ENCODE results near the gene CPNE4. TPM values are rescaled to one million over a fixed set of nuclear protein-coding genes. Genes with fewer than 3 reads are reported as not detected.

Gene CPNE4
- total RNA-seq, 2 donors from 2014 or later: 1.7 to 2.5 TPM

DNA sequence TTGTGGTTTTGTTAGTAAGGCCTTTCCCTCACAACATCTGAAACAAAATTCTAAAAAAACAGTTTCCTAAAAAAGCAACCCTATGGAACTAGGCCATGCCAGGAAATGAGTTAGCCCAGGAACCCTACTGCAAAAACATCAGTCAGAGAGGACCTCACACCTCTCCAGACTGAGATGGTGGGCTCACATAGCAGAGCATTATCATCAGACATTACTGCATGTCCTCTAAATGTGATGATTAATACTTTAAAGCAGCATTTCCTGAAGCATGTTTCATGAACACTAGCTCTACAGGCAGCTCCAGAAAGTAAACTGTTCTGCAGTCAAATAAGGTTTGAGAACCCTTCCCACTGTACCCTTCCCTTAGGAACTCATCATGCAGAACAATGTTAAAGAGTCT is 299.7 kb downstream of the CPNE4 start:
- Histone ChIP-seq H3K4me1 (ENCODE audit: control insufficient read depth, insufficient read depth, low read length) (no peaks in the 10 kb centered on the region), H3K9ac (ENCODE audit: extremely low read depth, low read length, poor library complexity, severe bottlenecking) (no peak overlapping the region), H3K4me3 (ENCODE audit: low read length) (no peak overlapping the region), H3K36me3 (ENCODE audit: control insufficient read depth, insufficient read depth, low read length) (no peaks in the 10 kb centered on the region), H3K9me3 (ENCODE audit: control insufficient read depth, low read length) (no peaks in the 10 kb centered on the region), H3K27me3 (ENCODE audit: control insufficient read depth, insufficient read depth, low read length, poor library complexity, severe bottlenecking) (no peaks in the 10 kb centered on the region), H3K27ac (ENCODE audit: low read depth, low read length) (no peak overlapping the region)
- H3K4me1 Mint-ChIP-seq: no peaks in the 10 kb centered on the region
- no peak overlapping the region for H3K4me3 Mint-ChIP-seq
- H3K27ac Mint-ChIP-seq: no peak overlapping the region
- peaks cover 4% of the 10 kb centered on the region for H3K27me3 Mint-ChIP-seq (ENCODE audit: insufficient read depth)
- TF ChIP-seq, protein P1, sequence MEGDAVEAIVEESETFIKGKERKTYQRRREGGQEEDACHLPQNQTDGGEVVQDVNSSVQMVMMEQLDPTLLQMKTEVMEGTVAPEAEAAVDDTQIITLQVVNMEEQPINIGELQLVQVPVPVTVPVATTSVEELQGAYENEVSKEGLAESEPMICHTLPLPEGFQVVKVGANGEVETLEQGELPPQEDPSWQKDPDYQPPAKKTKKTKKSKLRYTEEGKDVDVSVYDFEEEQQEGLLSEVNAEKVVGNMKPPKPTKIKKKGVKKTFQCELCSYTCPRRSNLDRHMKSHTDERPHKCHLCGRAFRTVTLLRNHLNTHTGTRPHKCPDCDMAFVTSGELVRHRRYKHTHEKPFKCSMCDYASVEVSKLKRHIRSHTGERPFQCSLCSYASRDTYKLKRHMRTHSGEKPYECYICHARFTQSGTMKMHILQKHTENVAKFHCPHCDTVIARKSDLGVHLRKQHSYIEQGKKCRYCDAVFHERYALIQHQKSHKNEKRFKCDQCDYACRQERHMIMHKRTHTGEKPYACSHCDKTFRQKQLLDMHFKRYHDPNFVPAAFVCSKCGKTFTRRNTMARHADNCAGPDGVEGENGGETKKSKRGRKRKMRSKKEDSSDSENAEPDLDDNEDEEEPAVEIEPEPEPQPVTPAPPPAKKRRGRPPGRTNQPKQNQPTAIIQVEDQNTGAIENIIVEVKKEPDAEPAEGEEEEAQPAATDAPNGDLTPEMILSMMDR (conservative IDR thresholded peaks at IDR 0.05): no peak
- no peaks in the 10 kb centered on the region for H3K9me3 Mint-ChIP-seq
- no peak for DNase-seq
- no peaks in the 10 kb centered on the region for H3K36me3 Mint-ChIP-seq (ENCODE audit: low read depth)

DNA sequence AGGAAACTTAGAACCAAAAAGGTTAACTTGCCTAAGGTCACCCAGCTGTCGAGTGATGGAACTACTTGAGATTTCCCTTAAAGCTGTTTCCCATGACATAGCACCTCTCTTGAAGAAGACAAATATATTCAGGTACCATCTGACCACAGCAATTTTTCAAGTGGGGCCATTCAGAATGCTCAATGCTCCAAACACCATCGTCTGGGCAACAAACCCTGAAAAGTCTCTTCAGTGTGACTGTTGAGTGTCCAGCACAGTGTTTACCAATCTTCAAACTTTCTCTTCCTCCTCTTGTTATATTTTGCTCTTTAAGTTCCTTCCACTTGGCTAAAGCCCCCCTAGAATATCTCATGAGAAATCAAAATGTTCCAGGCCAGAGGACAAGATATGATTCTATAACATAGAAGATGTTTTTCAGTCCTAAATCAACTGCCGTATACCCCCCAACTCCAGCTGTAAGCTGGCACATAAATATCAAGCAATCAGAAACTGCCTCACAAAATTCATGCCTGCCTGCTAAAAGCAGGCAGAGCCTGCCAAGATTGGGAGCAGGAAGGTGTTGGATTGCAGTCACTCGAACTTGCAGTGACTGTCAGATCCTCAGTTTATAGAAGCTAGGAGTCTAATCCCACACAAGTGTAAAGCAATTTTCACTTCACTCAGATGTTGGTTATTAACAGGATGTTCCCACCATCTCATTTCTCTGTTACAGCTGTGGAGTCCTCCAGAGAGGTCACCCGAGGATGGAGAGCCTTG is 301.6 kb downstream of the CPNE4 start:
- DNase-seq: no peak
- Histone ChIP-seq H3K4me1 (ENCODE audit: control insufficient read depth, insufficient read depth, low read length) (no peaks in the 10 kb centered on the region), H3K27ac (ENCODE audit: low read depth, low read length) (no peak overlapping the region), H3K36me3 (ENCODE audit: control insufficient read depth, insufficient read depth, low read length) (no peaks in the 10 kb centered on the region), H3K9ac (ENCODE audit: extremely low read depth, low read length, poor library complexity, severe bottlenecking) (no peak overlapping the region), H3K27me3 (ENCODE audit: control insufficient read depth, insufficient read depth, low read length, poor library complexity, severe bottlenecking) (no peaks in the 10 kb centered on the region), H3K9me3 (ENCODE audit: control insufficient read depth, low read length) (no peaks in the 10 kb centered on the region), H3K4me3 (ENCODE audit: low read length) (no peak overlapping the region)
- H3K27ac Mint-ChIP-seq: no peak overlapping the region
- TF ChIP-seq, protein P1 (conservative IDR thresholded peaks at IDR 0.05): no peak
- H3K27me3 Mint-ChIP-seq (ENCODE audit: insufficient read depth): peaks cover 4% of the 10 kb centered on the region
- H3K4me3 Mint-ChIP-seq: no peak overlapping the region
- H3K4me1 Mint-ChIP-seq: no peaks in the 10 kb centered on the region
- H3K9me3 Mint-ChIP-seq: no peaks in the 10 kb centered on the region
- 88 to 90% methylated on average over 3 to 5 of the region's 5 CpGs for WGBS, 2 experiments (ENCODE audit: insufficient coverage in 1 of 2, insufficient read length in 1 of 2)
- no peaks in the 10 kb centered on the region for H3K36me3 Mint-ChIP-seq (ENCODE audit: low read depth)

DNA sequence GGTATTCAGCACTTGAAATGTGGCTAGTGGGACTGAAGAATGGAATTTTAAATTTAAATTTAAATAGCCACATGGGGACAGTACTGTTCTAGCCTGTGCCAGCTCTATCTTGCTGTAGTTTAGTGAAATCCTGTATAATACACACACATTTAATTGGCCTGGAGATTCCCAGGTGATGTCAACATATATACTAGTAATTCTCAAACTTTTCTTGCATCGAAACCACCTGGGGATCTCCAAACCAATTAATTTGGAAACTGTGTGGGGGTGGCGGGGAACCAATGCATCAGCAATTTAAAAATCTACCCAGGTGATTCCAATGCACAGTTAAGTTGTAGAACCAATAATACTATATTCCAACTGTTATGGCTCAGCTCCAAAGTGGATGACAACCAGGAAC is 303.1 kb downstream of the CPNE4 start:
- H3K9me3 ChIP-seq (ENCODE audit: control insufficient read depth, low read length): no peaks in the 10 kb centered on the region
- no peaks in the 10 kb centered on the region for H3K36me3 Mint-ChIP-seq (ENCODE audit: low read depth)
- no peak overlapping the region for H3K27ac Mint-ChIP-seq
- TF ChIP-seq, protein P1 (conservative IDR thresholded peaks at IDR 0.05): no peak
- WGBS, 2 experiments (ENCODE audit: insufficient coverage in 1 of 2, insufficient read length in 1 of 2): 93% methylated on average over 2 of the region's 2 CpGs; no CpG with 5 or more reads in 1 of the 2 experiments
- peaks cover 4% of the 10 kb centered on the region for H3K27me3 Mint-ChIP-seq (ENCODE audit: insufficient read depth)
- H3K4me1 ChIP-seq (ENCODE audit: control insufficient read depth, insufficient read depth, low read length): no peaks in the 10 kb centered on the region
- H3K4me3 Mint-ChIP-seq: no peak overlapping the region
- no peaks in the 10 kb centered on the region for H3K36me3 ChIP-seq (ENCODE audit: control insufficient read depth, insufficient read depth, low read length)
- no peaks in the 10 kb centered on the region for H3K27me3 ChIP-seq (ENCODE audit: control insufficient read depth, insufficient read depth, low read length, poor library complexity, severe bottlenecking)
- no peak overlapping the region for H3K4me3 ChIP-seq (ENCODE audit: low read length)
- no peaks in the 10 kb centered on the region for H3K9me3 Mint-ChIP-seq
- H3K9ac ChIP-seq (ENCODE audit: extremely low read depth, low read length, poor library complexity, severe bottlenecking): no peak overlapping the region
- no peaks in the 10 kb centered on the region for H3K4me1 Mint-ChIP-seq
- no peak overlapping the region for H3K27ac ChIP-seq (ENCODE audit: low read depth, low read length)
- no peak for DNase-seq

Data from endodermal cell (in vitro differentiated cells).